Common myeloid progenitor, CD34-positive (primary cell): Measurements from ENCODE around the gene AAGAB.

Experiments
- CTCF ChIA-PET: fragments of 350-600 bp; sonication (Branson Sonifier 250); formaldehyde crosslinking; loops from one replicate; lab custom pipeline; 2021; ENCODE audit warnings: antibody characterized with exemption; lab: Charles Lee
- POLR2A ChIA-PET: fragments of 350-600 bp; sonication (Branson Sonifier 250); formaldehyde crosslinking; loops from one replicate; lab custom pipeline; 2021; ENCODE audit warnings: antibody characterized with exemption; lab: Charles Lee
- DNase-seq, 3 donors: peaks; one replicate each; pipeline versions ENCODE4 v3.0.0 to v3.0.0-alpha.2; 2013
- H3K27ac ChIP-seq, 2 experiments: 1 replicate in 1 of 2; 2 replicates in 1 of 2; pipeline ENCODE4 v1.7.0; 2013; ENCODE audit warnings: inconsistent platforms in 2 of 2, low read length in 2 of 2, mild to moderate bottlenecking in 2 of 2, low read depth in 1 of 2, moderate library complexity in 1 of 2; ENCODE audit not compliant: severe bottlenecking in 2 of 2, insufficient read depth in 1 of 2, poor library complexity in 1 of 2
- H3K27me3 ChIP-seq, 5 experiments: replicated peaks in 2 of 5; 1 replicate in 3 of 5; 2 replicates in 2 of 5; pipeline versions ENCODE4 v1.6.1 to v1.7.0; 2013; ENCODE audit warnings: low read length in 4 of 5, mild to moderate bottlenecking in 2 of 5, moderate library complexity in 2 of 5, inconsistent platforms in 1 of 5; ENCODE audit not compliant: insufficient read depth in 5 of 5, control insufficient read depth in 4 of 5
- H3K36me3 ChIP-seq, 4 experiments: 1 replicate in 2 of 4; 2 replicates in 2 of 4; pipeline versions ENCODE4 v1.6.1 to v1.7.0; 2013; ENCODE audit warnings: low read length in 3 of 4, control low read depth in 1 of 4, mild to moderate bottlenecking in 1 of 4; ENCODE audit not compliant: control insufficient read depth in 4 of 4, insufficient read depth in 4 of 4
- H3K4me1 ChIP-seq, 4 experiments: 1 replicate in 3 of 4; 2 replicates in 1 of 4; pipeline versions ENCODE4 v1.6.1 to v1.7.1; 2013; ENCODE audit warnings: low read length in 3 of 4, mild to moderate bottlenecking in 3 of 4, control low read depth in 1 of 4, inconsistent platforms in 1 of 4, moderate library complexity in 1 of 4; ENCODE audit not compliant: control insufficient read depth in 4 of 4, insufficient read depth in 4 of 4; ENCODE audit errors: control extremely low read depth in 1 of 4
- H3K4me3 ChIP-seq, 7 experiments: 1 replicate in 4 of 7; 2 replicates in 3 of 7; pipeline versions ENCODE4 v1.5.1 to v1.7.0; 2013; ENCODE audit warnings: mild to moderate bottlenecking in 7 of 7, low read length in 6 of 7, moderate library complexity in 6 of 7, inconsistent platforms in 2 of 7, low read depth in 2 of 7, control low read depth in 1 of 7; ENCODE audit not compliant: insufficient read depth in 4 of 7, control insufficient read depth in 1 of 7; ENCODE audit errors: extremely low read depth in 1 of 7
- H3K9me3 ChIP-seq, 5 experiments: 1 replicate in 4 of 5; 2 replicates in 1 of 5; pipeline versions ENCODE4 v1.6.1 to v1.7.1; 2013; ENCODE audit warnings: low read length in 4 of 5, mild to moderate bottlenecking in 2 of 5, inconsistent platforms in 1 of 5, low read depth in 1 of 5, moderate library complexity in 1 of 5; ENCODE audit not compliant: control insufficient read depth in 4 of 5, insufficient read depth in 2 of 5; ENCODE audit errors: control extremely low read depth in 1 of 5
- WGBS: methylation state at CpG from one replicate; pipeline ENCODE4 v1.1.5; 2013; ENCODE audit not compliant: insufficient coverage; 5-methylcytosine and 5-hydroxymethylcytosine counted together

Gene AAGAB

GRCh38 chr15:67174864-67175573 lies 79.4 kb downstream of the AAGAB start:
- H3K9me3 ChIP-seq = no peaks in the 10 kb centered on the region
- ChIA-PET POLR2A (no interaction called here), CTCF (interaction anchor here (1.0 kb wide), 1 partner anchor 216 kb away, joined by 3 read pairs; no protein-coding TSS in a partner anchor)
- H3K4me1 ChIP-seq = peaks cover 0 to 21% (median 7%) of the 10 kb centered on the region in 4 experiments
- H3K4me3 ChIP-seq = no peak overlapping the region
- DNase-seq = no peak
- no peaks in the 10 kb centered on the region for H3K27me3 ChIP-seq
- 100% methylated on average over 8 of the region's 9 CpGs for WGBS
- no peak overlapping the region for H3K27ac ChIP-seq
- H3K36me3 ChIP-seq = peaks cover 3 to 63% (median 28%) of the 10 kb centered on the region in 4 experiments

- ChIA-PET POLR2A (interaction anchor here (0.6 kb wide), 1 partner anchor 87 kb away, joined by 4 read pairs; no protein-coding TSS in a partner anchor), CTCF (interaction anchor here (1.0 kb wide), 1 partner anchor 216 kb away, joined by 3 read pairs; no protein-coding TSS in a partner anchor)
These were observed 80.0 kb downstream of the AAGAB start for GRCh38 chr15:67174446-67174845.

GRCh38 chr15:67173786-67174185 lies 80.7 kb downstream of the AAGAB start:
- Histone ChIP-seq H3K9me3 (no peaks in the 10 kb centered on the region), H3K4me3 (no peak overlapping the region), H3K27ac (no peak overlapping the region), H3K27me3 (no peaks in the 10 kb centered on the region), H3K36me3 (peaks cover 0 to 70% (median 27%) of the 10 kb centered on the region in 4 experiments), H3K4me1 (peaks cover 0 to 21% (median 7%) of the 10 kb centered on the region in 4 experiments)
- 100% methylated on average over 2 of the region's 8 CpGs for WGBS
- DNase-seq = no peak
- ChIA-PET POLR2A (no interaction called here), CTCF (interaction anchor here (0.9 kb wide), 1 partner anchor 122 kb away, joined by 3 read pairs; no protein-coding TSS in a partner anchor)

More at GRCh38 chr15:67174446-67174845, 80.0 kb downstream of the AAGAB start:
- DNase-seq = no peak
- H3K27me3 ChIP-seq = no peaks in the 10 kb centered on the region
- no peak overlapping the region for H3K4me3 ChIP-seq
- H3K4me1 ChIP-seq = peaks cover 0 to 21% (median 7%) of the 10 kb centered on the region in 4 experiments
- no peak overlapping the region for H3K27ac ChIP-seq
- H3K9me3 ChIP-seq = no peaks in the 10 kb centered on the region
- H3K36me3 ChIP-seq = peaks cover 0 to 67% (median 28%) of the 10 kb centered on the region in 4 experiments
- 100% methylated on average over 2 of the region's 3 CpGs for WGBS

GRCh38 chr15:67173005-67173404 lies 81.5 kb downstream of the AAGAB start:
- 100% methylated on average over 7 of the region's 8 CpGs for WGBS
- Histone ChIP-seq H3K4me3 (no peak overlapping the region), H3K27me3 (no peaks in the 10 kb centered on the region), H3K36me3 (peaks cover 0 to 74% (median 28%) of the 10 kb centered on the region in 4 experiments), H3K4me1 (peaks cover 0 to 20% (median 7%) of the 10 kb centered on the region in 4 experiments), H3K27ac (no peak overlapping the region), H3K9me3 (no peaks in the 10 kb centered on the region)
- no peak for DNase-seq
- ChIA-PET POLR2A (no interaction called here), CTCF (interaction anchor here (0.9 kb wide), 1 partner anchor 122 kb away, joined by 3 read pairs; no protein-coding TSS in a partner anchor)

- Histone ChIP-seq H3K4me3 (no peak overlapping the region), H3K4me1 (peaks cover 0 to 15% (median 5%) of the 10 kb centered on the region in 4 experiments), H3K27ac (no peak overlapping the region), H3K36me3 (peaks cover 0 to 83% (median 32%) of the 10 kb centered on the region in 4 experiments), H3K27me3 (no peaks in the 10 kb centered on the region), H3K9me3 (no peaks in the 10 kb centered on the region)
- CTCF ChIA-PET = no interaction called here
- POLR2A ChIA-PET = no interaction called here
- DNase-seq = no peak
- 96% methylated on average over 5 of the region's 6 CpGs for WGBS
These were observed 82.3 kb downstream of the AAGAB start for GRCh38 chr15:67172172-67172571.

- Histone ChIP-seq H3K27ac (no peak overlapping the region), H3K4me1 (peaks cover 0 to 13% (median 5%) of the 10 kb centered on the region in 4 experiments), H3K27me3 (no peaks in the 10 kb centered on the region), H3K36me3 (peaks cover 3 to 86% (median 39%) of the 10 kb centered on the region in 4 experiments), H3K9me3 (no peaks in the 10 kb centered on the region), H3K4me3 (no peak overlapping the region)
- POLR2A ChIA-PET = no interaction called here
- CTCF ChIA-PET = no interaction called here
- no peak for DNase-seq
- 96% methylated on average over 4 of the region's 4 CpGs for WGBS
These were observed 83.0 kb downstream of the AAGAB start for GRCh38 chr15:67171471-67171870.
